K562 (cell line): Measurements from ENCODE around the gene DGAT2. TPM values are rescaled to one million over a fixed set of nuclear protein-coding genes. Genes with fewer than 3 reads are reported as not detected.

Experiments
- ATAC-seq: fragments of 200-7000 bp; cut with Tn5 transposase; 3 replicates; pipeline ENCODE4 v1.9.1; 2020; ENCODE audit warnings: moderate library complexity
- BruUV-seq: library from RNA; stranded (reverse); fragments of 400-500 nt; replicated peaks from 2 replicates; lab custom pipeline; 2021; lab: Mats Ljungman, UMichigan
- CTCF ChIA-PET: fragments of 300-600 bp; formaldehyde crosslinking; extraction: SDS; loops from one replicate; lab custom pipeline; 2021; ENCODE audit warnings: low intra/inter-chr PET ratio; lab: Yijun Ruan, JAX
- POLR2A ChIA-PET: fragments of 300-600, 350-650 bp; sonication (Branson Sonifier 250); formaldehyde crosslinking; extraction: SDS; loops from one replicate; lab custom pipeline; 2021; ENCODE audit warnings: antibody characterized with exemption, inconsistent platforms; lab: Yijun Ruan, JAX
- DNase-seq, 4 experiments: peaks; one replicate each; pipeline versions ENCODE4 v3.0.0 to v3.0.0-alpha.2; 2011 to 2018; ENCODE audit warnings: low spot score in 3 of 4, mixed read lengths in 3 of 4; ENCODE audit errors: extremely low read depth in 1 of 4
- FAIRE-seq: peaks from 2 replicates; lab custom pipeline; 2011; peaks lifted over from hg19 to GRCh38; lab: Jason Lieb, UNC
- H2AFZ ChIP-seq: 2 replicates; pipeline ENCODE4 v1.6.0; 2011; ENCODE audit warnings: low read depth, low read length, control low read depth, inconsistent platforms
- H3K27ac ChIP-seq: fragments of 200-600 bp; 3 replicates; pipeline ENCODE4 v1.8.0; 2011; ENCODE audit warnings: low read depth, mild to moderate bottlenecking, control low read depth, inconsistent platforms, low read length, moderate library complexity, mixed read lengths; ENCODE audit errors: extremely low read depth
- H3K27me3 ChIP-seq, 2 experiments: fragments of 300-600 bp in 1 of 2; 2 replicates in 1 of 2; 3 replicates in 1 of 2; pipeline versions ENCODE4 v1.6.0 to v1.8.0; 2011; ENCODE audit warnings: inconsistent platforms in 2 of 2, low read length in 2 of 2, mild to moderate bottlenecking in 1 of 2, mixed read lengths in 1 of 2, moderate library complexity in 1 of 2; ENCODE audit not compliant: control insufficient read depth in 2 of 2, insufficient read depth in 2 of 2
- H3K36me3 ChIP-seq: fragments of 300-600 bp; 3 replicates; pipeline ENCODE4 v1.8.0; 2011; ENCODE audit warnings: mild to moderate bottlenecking, low read length, inconsistent platforms; ENCODE audit not compliant: control insufficient read depth, insufficient read depth
- H3K4me1 ChIP-seq, 2 experiments: fragments of 200-600 bp in 1 of 2; replicated peaks in 1 of 2; 2 replicates in 1 of 2; 3 replicates in 1 of 2; pipeline versions ENCODE4 v1.5.1 to v1.8.0; 2011; ENCODE audit warnings: inconsistent platforms in 2 of 2, low read length in 2 of 2, mild to moderate bottlenecking in 1 of 2, mixed read lengths in 1 of 2, moderate library complexity in 1 of 2; ENCODE audit not compliant: control insufficient read depth in 2 of 2, insufficient read depth in 2 of 2
- H3K4me2 ChIP-seq: 2 replicates; pipeline ENCODE4 v1.6.1; 2011; ENCODE audit warnings: low read length, control low read depth, inconsistent platforms, mixed read lengths; ENCODE audit not compliant: insufficient read depth
- H3K4me3 ChIP-seq: fragments of 200-600 bp; sonication (generic), shearing (Covaris generic); 2 replicates; pipeline ENCODE4 v1.5.1; 2016; ENCODE audit warnings: control low read depth, inconsistent platforms
- H3K79me2 ChIP-seq: fragments of 200-600 bp; 3 replicates; pipeline ENCODE4 v1.8.0; 2011; ENCODE audit warnings: low read length, inconsistent platforms; ENCODE audit not compliant: control insufficient read depth, insufficient read depth
- H3K9ac ChIP-seq, 2 experiments: 2 replicates each; pipeline versions ENCODE4 v1.6.0 to v1.6.1; 2011; ENCODE audit warnings: low read depth in 2 of 2, low read length in 2 of 2, control low read depth in 1 of 2, inconsistent platforms in 1 of 2, mild to moderate bottlenecking in 1 of 2, mixed read lengths in 1 of 2; ENCODE audit not compliant: insufficient read depth in 1 of 2
- H3K9me1 ChIP-seq: one replicate; pipeline ENCODE4 v1.6.0; 2011; ENCODE audit warnings: inconsistent platforms, mild to moderate bottlenecking, low read length, moderate library complexity; ENCODE audit not compliant: control insufficient read depth, insufficient read depth
- H3K9me3 ChIP-seq: replicated peaks from 2 replicates; pipeline ENCODE4 v1.5.1; 2011; ENCODE audit warnings: low read depth, low read length, inconsistent platforms; ENCODE audit not compliant: control insufficient read depth, insufficient read depth
- H4K20me1 ChIP-seq: replicated peaks from 2 replicates; pipeline ENCODE4 v1.6.1; 2011; ENCODE audit warnings: low read length, inconsistent platforms, mixed read lengths; ENCODE audit not compliant: control insufficient read depth, insufficient read depth
- CBX3 ChIP-seq, 2 experiments: IDR thresholded peaks; 1 replicate in 1 of 2; 2 replicates in 1 of 2; pipeline ENCODE4 v1.6.1; 2012; ENCODE audit warnings: inconsistent platforms in 2 of 2, low read length in 2 of 2, borderline replicate concordance in 1 of 2, control low read depth in 1 of 2
- ETS1 ChIP-seq: conservative IDR thresholded peaks from 2 replicates; pipeline ENCODE4 v1.6.1; 2011; ENCODE audit warnings: low read depth, mild to moderate bottlenecking, low read length; ENCODE audit not compliant: control insufficient read depth
- WGBS: fragments of 100-300 bp; shearing (Covaris generic); methylation state at CpG from one replicate; pipeline ENCODE4 v1.1.6; 2016; ENCODE audit warnings: low coverage, mixed read lengths; ENCODE audit not compliant: insufficient coverage; ENCODE audit errors: missing lambda C conversion rate; 5-methylcytosine and 5-hydroxymethylcytosine counted together
- in situ Hi-C: fragments of 300-500 bp; cut with MboI; formaldehyde crosslinking; loops from 4 replicates; pipeline ENCODE4 v1.15.0; 2018; ENCODE audit warnings: inconsistent platforms, mixed read lengths
- intact Hi-C: fragments of 100-400 bp; cut with micrococcal nuclease; formaldehyde crosslinking; loops from 2 replicates; pipeline ENCODE4 v1.14.2; 2022
- polyA plus RNA-seq, 8 experiments: library from polyadenylated mRNA; depleted of rRNA in 4 of 8; stranded (reverse) in 5 of 8; unstranded in 3 of 8; fragments of >200 nt; fragmentation: Nextera tagmentation in 2 of 8; fragmentation: Illumina TruSeq in 1 of 8; extraction: Ambion mirVana in 2 of 8; extraction: Trizol in 1 of 8; gene quantifications; 2 replicates each; pipeline versions ENCODE4 v1.2.1 to v1.2.3, GENCODE V29; 2011 to 2014; ENCODE audit warnings: inconsistent platforms in 1 of 8, missing spikeins in 1 of 8
- total RNA-seq, 7 experiments: library from RNA; depleted of rRNA in 6 of 7; stranded (reverse); fragments of >200 nt in 6 of 7; fragmentation: Illumina TruSeq in 2 of 7; extraction: Trizol in 2 of 7; gene quantifications; 2 replicates each; pipeline versions ENCODE4 v1.2.1 to v1.2.3, GENCODE V29; 2011 to 2021; ENCODE audit warnings: low replicate concordance in 1 of 7

Gene DGAT2
- total and polyA plus RNA-seq, 9 of the 15 experiments (the other 6 are each of a cell fraction or from before 2014, with no cell fraction given): 0.68 to 2.8 (median 1.8) TPM

- FAIRE-seq (no peak), ATAC-seq (no peak), DNase-seq (no peak)
- no peak overlapping the region for H2AFZ ChIP-seq
- H3K9me1 ChIP-seq: no peaks in the 10 kb centered on the region
- no TSS peak for BruUV-seq
- H3K27me3 ChIP-seq: no peaks in the 10 kb centered on the region
- H3K9me3 ChIP-seq: no peaks in the 10 kb centered on the region
- 50% methylated on average over 9 of the region's 9 CpGs for WGBS
- ChIA-PET CTCF (no interaction called here), POLR2A (interaction anchor here (0.7 to 1.2 kb wide), 2 partner anchors 11 to 15 kb away, joined by 3 read pairs; no protein-coding TSS in a partner anchor)
- no peak overlapping the region for H3K4me3 ChIP-seq
- no peaks in the 10 kb centered on the region for H3K79me2 ChIP-seq
- TF ChIP-seq CBX3 (IDR thresholded peaks at IDR 0.05; ENCODE audit: borderline replicate concordance in 1 of 2, low read length in 2 of 2): no peak
- TF ChIP-seq ETS1: no peak
- intact Hi-C loops (no loop called here), in situ Hi-C loops (loop anchor here (10.0 kb wide), 1 partner anchor 337 kb away; no protein-coding TSS in a partner anchor)
- peaks cover 6% of the 10 kb centered on the region in 2 experiments; a peak in 3 of 5 replicates for H3K4me1 ChIP-seq
- no peaks in the 10 kb centered on the region for H4K20me1 ChIP-seq
- no peak overlapping the region for H3K9ac ChIP-seq
- no peaks in the 10 kb centered on the region for H3K36me3 ChIP-seq
- no peak overlapping the region for H3K4me2 ChIP-seq
- H3K27ac ChIP-seq: no peak overlapping the region
Measured at GRCh38 chr11:75781831-75782230, 13.3 kb downstream of the DGAT2 start.
